SK-N-SH (cell line): ENCODE data around the gene HOMER2. TPM values are rescaled to one million over a fixed set of nuclear protein-coding genes. Genes with fewer than 3 reads are reported as not detected.

ENCODE experiments used
- CTCF ChIA-PET: fragments of 300-600, 350-600 bp; formaldehyde crosslinking; extraction: SDS; loops from one replicate; lab custom pipeline; 2021; lab: Yijun Ruan, JAX
- POLR2A ChIA-PET: fragments of 350-600 bp; sonication (Branson Sonifier 250); formaldehyde crosslinking; extraction: SDS; loops from one replicate; lab custom pipeline; 2020; ENCODE audit warnings: antibody characterized with exemption, inconsistent platforms; lab: Yijun Ruan, JAX
- DNase-seq: peaks from one replicate; pipeline ENCODE4 v3.0.0; 2012
- H2AFZ ChIP-seq: fragments of 200-600 bp; sonication (generic); 2 replicates; pipeline ENCODE4 v1.8.1; 2016; ENCODE audit warnings: antibody characterized with exemption, mild to moderate bottlenecking, low read depth
- H3F3A ChIP-seq: fragments of 200-600 bp; sonication (generic); replicated peaks from 2 replicates; pipeline ENCODE3; 2016; ENCODE audit warnings: antibody characterized with exemption, mild to moderate bottlenecking; ENCODE audit not compliant: insufficient read depth
- H3K27ac ChIP-seq, 2 experiments: fragments of 200-500 bp in 1 of 2; fragments of 200-600 bp in 1 of 2; sonication (Bioruptor generic) in 1 of 2; sonication (generic), shearing (Covaris generic) in 1 of 2; 2 replicates each; pipeline versions ENCODE4 v1.5.1 to v1.6.1; 2014 to 2016; ENCODE audit warnings: low read depth in 2 of 2, inconsistent platforms in 1 of 2, low read length in 1 of 2, mild to moderate bottlenecking in 1 of 2, mixed read lengths in 1 of 2
- H3K27me3 ChIP-seq: fragments of 200-600 bp; sonication (generic), shearing (Covaris generic); 2 replicates; pipeline ENCODE4 v1.6.1; 2016; ENCODE audit warnings: mixed run types; ENCODE audit not compliant: insufficient read depth
- H3K36me3 ChIP-seq, 2 experiments: fragments of 200-500 bp in 1 of 2; fragments of 200-600 bp in 1 of 2; sonication (Bioruptor generic) in 1 of 2; sonication (generic) in 1 of 2; replicated peaks in 1 of 2; 2 replicates each; pipeline versions ENCODE3 to v1.5.1; 2014 to 2016; ENCODE audit warnings: low read length in 1 of 2, mild to moderate bottlenecking in 1 of 2; ENCODE audit not compliant: insufficient read depth in 2 of 2, control insufficient read depth in 1 of 2
- H3K4me1 ChIP-seq, 2 experiments: fragments of 200-500 bp in 1 of 2; fragments of 200-600 bp in 1 of 2; sonication (Bioruptor generic) in 1 of 2; sonication (generic), shearing (Covaris generic) in 1 of 2; 2 replicates each; pipeline versions ENCODE4 v1.5.1 to v1.6.1; 2014 to 2016; ENCODE audit warnings: low read depth in 1 of 2, low read length in 1 of 2, mixed run types in 1 of 2; ENCODE audit not compliant: insufficient read depth in 2 of 2, control insufficient read depth in 1 of 2
- H3K4me2 ChIP-seq: fragments of 200-600 bp; sonication (generic), shearing (Covaris generic); 2 replicates; pipeline ENCODE4 v1.6.1; 2017; ENCODE audit warnings: mixed run types
- H3K4me3 ChIP-seq, 2 experiments: fragments of 200-500 bp in 1 of 2; fragments of 200-600 bp in 1 of 2; sonication (Bioruptor generic) in 1 of 2; sonication (generic), shearing (Covaris generic) in 1 of 2; 2 replicates each; pipeline versions ENCODE4 v1.5.1 to v1.8.1; 2014 to 2016; ENCODE audit warnings: low read depth in 2 of 2, inconsistent platforms in 1 of 2, low read length in 1 of 2, mild to moderate bottlenecking in 1 of 2, mixed read lengths in 1 of 2, moderate library complexity in 1 of 2
- H3K79me2 ChIP-seq: fragments of 200-600 bp; sonication (generic); 2 replicates; pipeline ENCODE4 v1.8.1; 2017; ENCODE audit warnings: mild to moderate bottlenecking; ENCODE audit not compliant: insufficient read depth
- H3K9ac ChIP-seq: fragments of 200-600 bp; sonication (generic); 2 replicates; pipeline ENCODE4 v1.6.1; 2017; ENCODE audit warnings: mixed run types
- H3K9me2 ChIP-seq: fragments of 200-600 bp; sonication (generic); 2 replicates; pipeline ENCODE4 v1.6.1; 2017; ENCODE audit warnings: mixed run types
- H3K9me3 ChIP-seq: fragments of 200-600 bp; sonication (generic); 2 replicates; pipeline ENCODE4 v1.6.1; 2017; ENCODE audit warnings: mixed run types, mild to moderate bottlenecking, moderate library complexity
- H4K20me1 ChIP-seq: fragments of 200-600 bp; sonication (generic); 2 replicates; pipeline ENCODE4 v1.6.1; 2017; ENCODE audit warnings: mild to moderate bottlenecking, mixed run types; ENCODE audit not compliant: insufficient read depth
- CTCF ChIP-seq: fragments of 200-600 bp; sonication (generic); IDR thresholded peaks from 2 replicates; pipeline ENCODE4 v1.6.1; 2017; ENCODE audit warnings: antibody characterized with exemption, mild to moderate bottlenecking, moderate library complexity
- ELF1 ChIP-seq: IDR thresholded peaks from 2 replicates; pipeline ENCODE4 v1.4.0; 2012
- EP300 ChIP-seq, 2 experiments: IDR thresholded peaks; 2 replicates each; pipeline versions ENCODE4 v1.4.0 to v1.6.1; 2012; ENCODE audit warnings: borderline replicate concordance in 1 of 2, low read depth in 1 of 2, low read length in 1 of 2
- EZH2phosphoT487 ChIP-seq: fragments of 200-600 bp; sonication (generic); IDR thresholded peaks from 2 replicates; pipeline ENCODE4 v1.6.1; 2017; ENCODE audit warnings: low read depth, mixed run types, mild to moderate bottlenecking, antibody characterized with exemption, moderate library complexity, borderline replicate concordance
- FOSL2 ChIP-seq: IDR thresholded peaks from 2 replicates; pipeline ENCODE4 v1.4.0; 2012; ENCODE audit warnings: low read depth, mild to moderate bottlenecking, moderate library complexity, borderline replicate concordance
- FOXM1 ChIP-seq: IDR thresholded peaks from 2 replicates; pipeline ENCODE4 v1.4.0; 2012; ENCODE audit warnings: low read depth, mild to moderate bottlenecking
- JUND ChIP-seq: IDR thresholded peaks from 2 replicates; pipeline ENCODE4 v1.4.0; 2012
- MEF2A ChIP-seq: IDR thresholded peaks from 2 replicates; pipeline ENCODE4 v1.4.0; 2012; ENCODE audit warnings: low read depth, borderline replicate concordance
- NRF1 ChIP-seq: IDR thresholded peaks from 2 replicates; pipeline ENCODE4 v1.6.1; 2012; ENCODE audit warnings: low read depth, mild to moderate bottlenecking, low read length
- PBX3 ChIP-seq: IDR thresholded peaks from 2 replicates; pipeline ENCODE4; 2012
- RAD21 ChIP-seq: IDR thresholded peaks from 2 replicates; pipeline ENCODE4 v1.6.1; 2012; ENCODE audit warnings: mild to moderate bottlenecking, low read length
- RFX5 ChIP-seq: IDR thresholded peaks from 2 replicates; pipeline ENCODE4 v1.6.1; 2012; ENCODE audit warnings: mild to moderate bottlenecking, improper control_type of control experiment, low read length
- SIN3A ChIP-seq: IDR thresholded peaks from 2 replicates; pipeline ENCODE4 v1.6.1; 2012; ENCODE audit warnings: low read depth, mild to moderate bottlenecking, low read length, moderate library complexity, borderline replicate concordance
- SMC3 ChIP-seq: IDR thresholded peaks from 2 replicates; pipeline ENCODE4 v1.6.1; 2012; ENCODE audit warnings: low read depth, low read length, improper control_type of control experiment
- TAF1 ChIP-seq: IDR thresholded peaks from 2 replicates; pipeline ENCODE4 v1.6.1; 2012; ENCODE audit warnings: low read depth, mild to moderate bottlenecking, low read length, moderate library complexity, borderline replicate concordance
- TCF12 ChIP-seq: IDR thresholded peaks from 2 replicates; pipeline ENCODE4 v1.4.0; 2012
- TEAD4 ChIP-seq: IDR thresholded peaks from 2 replicates; pipeline ENCODE4 v1.4.0; 2012; ENCODE audit warnings: mild to moderate bottlenecking, borderline replicate concordance; ENCODE audit not compliant: insufficient read depth
- USF2 ChIP-seq: fragments of 150-350 bp; IDR thresholded peaks from 2 replicates; pipeline ENCODE4 v1.6.1; 2017; ENCODE audit warnings: antibody characterized with exemption, low read length, low read depth, borderline replicate concordance
- ZBTB33 ChIP-seq: IDR thresholded peaks from 2 replicates; pipeline ENCODE4 v1.4.0; 2012; ENCODE audit warnings: low read depth, borderline replicate concordance
- WGBS: methylation state at CpG from one replicate; pipeline ENCODE4 v1.1.6; 2017; ENCODE audit warnings: low lambda C conversion rate; 5-methylcytosine and 5-hydroxymethylcytosine counted together
- polyA plus RNA-seq, 3 experiments: library from polyadenylated mRNA; depleted of rRNA; stranded (reverse); fragments of >200 nt; gene quantifications; 2 replicates each; pipeline ENCODE4 v1.2.3, GENCODE V29; 2012
- TF ChIP-seq, protein P1 (sequence below): IDR thresholded peaks from 2 replicates; pipeline ENCODE4 v1.4.0; 2012; ENCODE audit warnings: low read depth, borderline replicate concordance
- TF ChIP-seq, protein P2 (sequence below): fragments of 150-350 bp; IDR thresholded peaks from 2 replicates; pipeline ENCODE4 v1.6.1; 2016; ENCODE audit warnings: mild to moderate bottlenecking, low read depth, low read length

The HOMER2 gene
- polyA plus RNA-seq, 1 of the 3 experiments (the other 2 are of a cell fraction): 7.3 TPM

GRCh38 chr15:82977076-82977475 is 24.6 kb upstream of the HOMER2 start:
- TF ChIP-seq USF2 (no peak), JUND (no peak), EZH2phosphoT487 (no peak), NRF1 (no peak), RFX5 (no peak), EP300 (IDR thresholded peaks at IDR 0.05; ENCODE audit: borderline replicate concordance in 1 of 2, low read depth in 1 of 2, low read length in 1 of 2) (no peak), MEF2A (no peak), TEAD4 (no peak), ZBTB33 (no peak)
- TF ChIP-seq, protein P1, sequence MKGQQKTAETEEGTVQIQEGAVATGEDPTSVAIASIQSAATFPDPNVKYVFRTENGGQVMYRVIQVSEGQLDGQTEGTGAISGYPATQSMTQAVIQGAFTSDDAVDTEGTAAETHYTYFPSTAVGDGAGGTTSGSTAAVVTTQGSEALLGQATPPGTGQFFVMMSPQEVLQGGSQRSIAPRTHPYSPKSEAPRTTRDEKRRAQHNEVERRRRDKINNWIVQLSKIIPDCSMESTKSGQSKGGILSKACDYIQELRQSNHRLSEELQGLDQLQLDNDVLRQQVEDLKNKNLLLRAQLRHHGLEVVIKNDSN: no peak
- TF ChIP-seq, protein P2, sequence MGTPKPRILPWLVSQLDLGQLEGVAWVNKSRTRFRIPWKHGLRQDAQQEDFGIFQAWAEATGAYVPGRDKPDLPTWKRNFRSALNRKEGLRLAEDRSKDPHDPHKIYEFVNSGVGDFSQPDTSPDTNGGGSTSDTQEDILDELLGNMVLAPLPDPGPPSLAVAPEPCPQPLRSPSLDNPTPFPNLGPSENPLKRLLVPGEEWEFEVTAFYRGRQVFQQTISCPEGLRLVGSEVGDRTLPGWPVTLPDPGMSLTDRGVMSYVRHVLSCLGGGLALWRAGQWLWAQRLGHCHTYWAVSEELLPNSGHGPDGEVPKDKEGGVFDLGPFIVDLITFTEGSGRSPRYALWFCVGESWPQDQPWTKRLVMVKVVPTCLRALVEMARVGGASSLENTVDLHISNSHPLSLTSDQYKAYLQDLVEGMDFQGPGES: no peak
- no peaks in the 10 kb centered on the region for H4K20me1 ChIP-seq
- no peaks in the 10 kb centered on the region for H3K79me2 ChIP-seq
- no peaks in the 10 kb centered on the region for H3K36me3 ChIP-seq
- ChIA-PET POLR2A (interaction anchor here (1.5 kb wide), 1 partner anchor 9 kb away, joined by 3 read pairs; the partner anchor contains the start of gene RAMAC), CTCF (no interaction called here)
- no peaks in the 10 kb centered on the region for H3K4me1 ChIP-seq
- H3K9me2 ChIP-seq: no peaks in the 10 kb centered on the region
- no peak overlapping the region for H3K9ac ChIP-seq
- no peak for DNase-seq
- no peak overlapping the region for H3K4me2 ChIP-seq
- no peaks in the 10 kb centered on the region for H3F3A ChIP-seq
- no peaks in the 10 kb centered on the region for H3K27me3 ChIP-seq
- H3K27ac ChIP-seq: no peak overlapping the region
- WGBS: 68% methylated on average over 1 of the region's 1 CpG
- H2AFZ ChIP-seq: no peak overlapping the region
- H3K4me3 ChIP-seq: no peak overlapping the region
- H3K9me3 ChIP-seq: no peaks in the 10 kb centered on the region

DNA sequence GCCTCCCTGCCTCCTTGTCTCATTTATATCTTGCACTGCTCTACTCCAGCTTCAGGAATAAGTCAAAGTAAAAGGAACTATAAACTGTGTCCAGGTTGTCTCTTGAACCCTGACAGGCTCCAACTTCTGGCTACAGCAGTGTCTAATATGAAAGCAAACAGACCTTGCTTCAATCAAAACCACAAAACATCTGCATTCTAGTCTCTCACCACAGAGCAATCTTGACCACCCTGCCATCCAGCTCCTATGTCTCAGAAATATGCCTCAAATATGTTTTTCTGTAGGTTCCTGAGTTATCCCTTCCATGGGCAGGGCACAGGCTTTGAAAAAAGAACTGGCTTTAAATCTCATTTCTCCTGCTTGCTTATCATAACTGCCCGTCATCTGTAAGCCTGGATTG is 20.5 kb upstream of the HOMER2 start:
- Histone ChIP-seq H3K4me1 (peaks cover 0 to 13% of the 10 kb centered on the region in 2 experiments; a peak in 2 of 4 replicates), H2AFZ (no peak overlapping the region), H4K20me1 (no peaks in the 10 kb centered on the region), H3K4me3 (no peak overlapping the region), H3K4me2 (no peak overlapping the region), H3K9me3 (no peaks in the 10 kb centered on the region), H3K9me2 (no peaks in the 10 kb centered on the region), H3K27me3 (no peaks in the 10 kb centered on the region), H3F3A (no peaks in the 10 kb centered on the region), H3K36me3 (no peaks in the 10 kb centered on the region), H3K79me2 (no peaks in the 10 kb centered on the region), H3K9ac (no peak overlapping the region), H3K27ac (no peak overlapping the region)
- 92% methylated on average over 1 of the region's 1 CpG for WGBS
- DNase-seq: no peak
- ChIA-PET POLR2A (interaction anchor here (0.7 kb wide), 1 partner anchor 12 kb away, joined by 3 read pairs; no protein-coding TSS in a partner anchor), CTCF (interaction anchor here (1.2 to 3.4 kb wide), 3 partner anchors 10 to 38 kb away, joined by 3 to 8 read pairs (median 4); partner anchors contain the start of genes C15orf40 and RAMAC)
- TF ChIP-seq EP300 (IDR thresholded peaks at IDR 0.05; ENCODE audit: borderline replicate concordance in 1 of 2, low read depth in 1 of 2, low read length in 1 of 2): no peak
- no peak for TF ChIP-seq FOXM1
- no peak for TF ChIP-seq SIN3A
- no peak for TF ChIP-seq SMC3
- no peak for TF ChIP-seq TAF1
- TF ChIP-seq ELF1: no peak
- no peak for TF ChIP-seq CTCF
- no peak for TF ChIP-seq TEAD4
- no peak for TF ChIP-seq FOSL2
- TF ChIP-seq PBX3: no peak
- TF ChIP-seq RAD21: no peak
- TF ChIP-seq JUND: no peak
- no peak for TF ChIP-seq TCF12
